GM19351 (cell line): ENCODE data around the gene ETV2.
"Not testable (repeated sequence)": the region's sequence is repeated elsewhere in the genome, so short reads cannot be mapped to it uniquely, and the experiment has no call there.

Experiments
- ATAC-seq: cut with Tn5 transposase; IDR thresholded peaks from one replicate; pipeline ENCODE4 v1.9.1; 2021; ENCODE audit warnings: mild to moderate bottlenecking, moderate library complexity; ENCODE audit not compliant: unreplicated experiment

ETV2 gene

DNA sequence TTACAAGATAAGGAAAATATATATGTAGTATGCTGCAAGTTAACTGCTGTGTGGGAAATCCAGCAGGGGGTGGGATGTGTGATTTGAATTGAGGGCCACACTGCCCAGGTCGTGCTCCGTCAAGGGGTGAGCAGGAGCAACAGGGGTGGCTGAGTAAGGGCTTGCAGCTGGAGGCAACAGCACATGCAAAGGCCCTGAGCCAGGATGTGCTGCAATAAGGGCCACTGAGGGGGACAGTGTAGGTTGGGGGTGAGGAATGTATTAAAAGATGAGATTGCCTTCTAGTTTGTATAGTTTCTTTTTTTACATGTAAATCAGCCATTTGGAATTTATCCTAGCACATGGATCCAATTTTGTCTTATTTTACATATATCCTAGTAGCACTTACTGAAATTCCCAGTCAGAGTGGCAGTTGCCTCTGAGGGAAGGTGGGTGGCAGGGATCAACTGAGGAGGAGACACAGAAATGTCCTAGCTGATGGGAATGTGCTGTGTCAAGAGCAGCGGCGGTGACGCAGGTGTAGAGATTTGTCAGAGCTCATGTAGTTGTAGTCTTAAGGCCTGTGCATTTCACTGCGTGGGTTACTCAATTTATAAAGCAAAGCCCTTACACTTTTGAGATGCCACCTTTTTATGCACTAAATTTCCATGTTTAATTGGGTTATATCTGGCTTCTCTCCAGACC, 18.1 kb upstream of the ETV2 start:
- ATAC-seq, result no peak

DNA sequence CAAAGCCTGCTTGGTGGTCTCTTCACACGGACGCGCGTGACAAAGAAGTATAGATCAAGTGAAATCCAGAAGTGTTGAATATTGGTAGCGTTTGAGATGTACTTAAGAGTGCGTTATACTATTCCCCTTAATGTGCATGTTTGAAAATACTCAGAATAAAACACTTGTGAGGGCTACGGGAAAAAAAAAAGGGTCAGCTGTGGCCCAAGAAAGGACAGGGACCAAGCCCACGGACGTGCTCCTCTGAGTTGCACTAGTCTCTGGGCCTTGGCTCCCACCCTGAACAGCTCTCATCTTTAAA, 13.3 kb upstream of the ETV2 start:
- no peak for ATAC-seq

DNA sequence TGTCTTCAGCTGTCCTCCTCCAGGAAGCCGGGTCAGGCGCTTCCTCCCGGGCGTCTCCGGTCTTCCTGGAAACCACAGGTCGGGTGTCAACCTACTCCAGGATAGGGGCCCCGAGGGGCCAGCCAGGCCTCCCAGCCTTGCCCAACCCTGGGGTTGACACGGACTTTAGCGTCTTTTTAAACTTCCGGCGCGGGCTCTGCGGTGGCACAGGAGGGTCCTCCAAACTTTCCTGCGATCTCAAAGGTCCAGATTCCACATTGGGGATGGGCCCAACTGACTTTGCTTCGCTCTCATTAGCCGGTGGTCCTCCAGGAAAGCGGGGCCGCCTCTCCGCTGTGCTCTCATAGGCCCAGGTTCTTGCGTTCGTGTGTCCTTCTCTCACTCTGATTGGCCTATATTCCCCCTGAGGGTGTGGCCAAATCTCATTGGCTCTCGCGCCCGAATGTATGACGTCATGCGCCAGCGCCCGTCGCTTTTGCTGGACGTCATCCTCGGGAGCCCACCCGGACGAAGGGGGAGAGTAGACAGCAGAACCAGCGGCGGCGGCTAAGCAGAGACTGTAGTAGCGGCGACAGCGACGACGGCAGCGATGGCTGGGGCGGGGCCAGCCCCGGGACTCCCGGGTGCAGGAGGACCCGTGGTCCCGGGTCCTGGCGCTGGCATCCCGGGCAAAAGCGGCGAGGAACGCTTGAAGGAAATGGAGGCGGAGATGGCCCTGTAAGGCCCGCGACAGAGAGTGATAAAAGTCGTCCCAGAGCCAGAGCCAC, 12.8 kb upstream of the ETV2 start, which contains the start of gene RBM42:
RBM42 (plus strand) TSS at position 472 of the 767 bp plus-strand sequence; CDS start at position 590, 118 bp downstream.
- ATAC-seq, result peak; percentile 99

DNA sequence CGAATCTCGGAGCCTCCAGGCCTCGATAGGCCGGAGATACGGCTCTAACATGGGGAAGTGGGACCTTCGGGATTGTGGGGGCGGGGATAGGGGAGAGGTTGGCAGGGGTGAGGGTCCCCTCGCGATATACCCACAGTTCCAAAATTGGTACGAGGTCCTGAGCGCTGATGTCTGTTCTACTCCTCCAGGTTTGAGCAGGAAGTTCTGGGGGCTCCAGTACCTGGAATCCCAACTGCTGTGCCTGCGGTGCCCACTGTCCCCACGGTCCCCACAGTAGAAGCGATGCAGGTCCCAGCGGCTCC, 12.3 kb upstream of the ETV2 start:
- no peak for ATAC-seq

DNA sequence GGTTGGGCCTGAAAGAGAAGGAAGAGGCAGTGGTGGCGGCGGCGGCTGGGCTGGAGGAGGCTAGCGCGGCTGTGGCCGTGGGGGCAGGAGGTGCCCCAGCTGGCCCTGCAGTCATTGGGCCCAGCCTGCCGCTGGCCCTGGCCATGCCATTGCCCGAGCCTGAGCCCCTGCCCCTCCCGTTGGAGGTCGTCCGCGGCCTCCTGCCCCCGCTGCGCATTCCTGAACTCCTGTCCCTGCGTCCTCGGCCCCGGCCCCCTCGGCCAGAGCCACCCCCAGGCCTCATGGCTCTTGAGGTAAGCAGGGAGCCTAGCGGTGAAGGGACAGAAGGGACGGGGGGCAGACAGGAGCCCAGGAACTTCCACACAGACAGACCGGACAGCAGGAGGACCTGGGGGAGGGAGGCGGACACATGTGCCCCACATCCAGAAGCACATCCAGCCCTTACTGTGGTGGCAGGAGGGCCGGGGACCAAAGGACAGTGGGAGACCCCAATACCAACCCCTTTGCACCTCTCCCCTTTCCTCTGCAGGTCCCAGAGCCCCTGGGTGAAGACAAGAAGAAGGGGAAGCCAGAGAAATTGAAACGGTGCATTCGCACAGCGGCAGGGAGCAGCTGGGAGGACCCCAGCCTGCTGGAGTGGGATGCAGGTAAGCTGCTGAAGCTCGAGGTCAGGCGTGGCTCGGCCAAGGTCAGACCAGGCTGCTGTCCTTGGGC, 7.7 kb upstream of the ETV2 start:
- no peak for ATAC-seq

DNA sequence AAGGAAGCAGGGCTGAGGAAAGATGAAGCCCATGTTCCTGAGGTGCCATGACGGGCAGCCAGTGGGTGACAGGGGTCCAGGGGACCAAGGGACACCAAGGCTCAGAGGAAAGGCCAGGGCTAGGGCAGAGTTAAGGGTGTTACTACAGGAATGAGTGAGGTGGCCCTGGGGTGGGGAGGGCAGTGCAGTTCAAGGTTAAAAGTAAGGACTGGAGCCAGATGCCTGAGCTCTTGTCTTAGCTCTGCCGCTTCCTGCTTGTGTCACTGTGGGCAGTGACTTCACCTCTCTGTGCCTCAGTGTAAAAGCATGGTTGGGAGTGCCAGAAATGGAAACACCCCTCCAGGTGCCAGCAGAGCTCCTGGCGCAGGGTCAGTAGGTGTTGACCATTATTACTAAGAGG, 4.9 kb upstream of the ETV2 start:
- ATAC-seq, result no peak

DNA sequence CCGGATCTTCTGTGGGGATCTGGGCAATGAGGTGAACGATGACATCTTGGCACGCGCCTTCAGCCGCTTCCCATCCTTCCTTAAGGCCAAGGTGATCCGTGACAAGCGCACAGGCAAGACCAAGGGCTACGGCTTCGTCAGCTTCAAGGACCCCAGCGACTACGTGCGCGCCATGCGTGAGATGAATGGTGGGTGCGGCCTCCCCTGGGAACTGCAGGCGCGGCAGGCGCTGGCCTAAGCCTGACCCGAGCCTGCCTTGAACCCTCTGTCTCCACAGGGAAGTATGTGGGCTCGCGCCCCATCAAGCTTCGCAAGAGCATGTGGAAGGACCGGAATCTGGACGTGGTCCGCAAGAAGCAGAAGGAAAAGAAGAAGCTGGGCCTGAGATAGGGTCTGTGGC, 4.4 kb upstream of the ETV2 start:
- ATAC-seq, result no peak

DNA sequence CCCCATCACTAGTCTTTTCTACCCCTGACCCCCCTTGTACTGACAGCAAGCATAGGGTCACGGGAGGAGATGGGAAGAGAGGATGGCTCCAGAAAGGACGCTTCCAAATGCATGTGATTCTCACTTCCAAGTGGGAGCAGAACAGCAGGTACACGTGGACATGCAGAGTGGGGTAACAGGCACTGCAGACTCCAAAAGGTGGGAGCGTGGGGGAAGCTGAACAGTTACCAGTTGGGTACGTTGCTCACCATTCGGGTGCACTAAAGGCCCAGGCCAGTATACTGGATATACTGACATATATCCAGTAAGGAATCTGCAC, 2.3 kb upstream of the ETV2 start:
- ATAC-seq, result no peak

DNA sequence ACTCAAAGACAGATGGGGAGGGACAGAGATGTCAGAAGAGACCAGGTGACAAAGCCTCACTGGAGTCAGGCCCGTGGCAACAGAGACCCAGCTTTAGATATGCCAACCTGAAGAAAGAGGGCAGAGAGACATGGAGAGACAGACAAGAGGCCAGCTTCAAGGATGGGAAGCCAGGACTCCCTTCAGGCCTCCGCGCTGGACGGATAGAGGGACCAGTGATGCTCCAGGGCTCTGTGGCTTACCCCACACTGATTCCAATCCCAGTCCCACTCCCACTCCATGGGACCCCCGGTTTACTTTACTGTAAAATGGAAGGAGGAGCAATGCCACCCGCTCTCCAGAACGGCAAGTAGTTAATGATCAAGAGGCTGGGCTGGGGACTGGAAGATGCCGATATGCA, 1.7 kb upstream of the ETV2 start:
- ATAC-seq, result no peak

DNA sequence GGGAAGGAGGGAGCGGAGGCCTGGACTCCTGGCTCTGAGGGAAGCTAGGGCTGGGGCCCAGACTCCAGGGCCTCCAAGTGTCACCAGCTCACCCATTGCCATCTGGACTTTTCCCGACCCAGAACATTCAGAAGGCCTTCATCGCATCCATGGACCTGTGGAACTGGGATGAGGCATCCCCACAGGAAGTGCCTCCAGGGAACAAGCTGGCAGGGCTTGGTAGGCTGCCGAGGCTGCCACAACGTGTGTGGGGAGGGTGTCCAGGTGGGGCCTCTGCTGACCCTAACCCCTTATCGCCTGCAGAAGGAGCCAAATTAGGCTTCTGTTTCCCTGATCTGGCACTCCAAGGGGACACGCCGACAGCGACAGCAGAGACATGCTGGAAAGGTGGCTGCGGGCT, 767 bp downstream of the ETV2 start:
- no peak for ATAC-seq

DNA sequence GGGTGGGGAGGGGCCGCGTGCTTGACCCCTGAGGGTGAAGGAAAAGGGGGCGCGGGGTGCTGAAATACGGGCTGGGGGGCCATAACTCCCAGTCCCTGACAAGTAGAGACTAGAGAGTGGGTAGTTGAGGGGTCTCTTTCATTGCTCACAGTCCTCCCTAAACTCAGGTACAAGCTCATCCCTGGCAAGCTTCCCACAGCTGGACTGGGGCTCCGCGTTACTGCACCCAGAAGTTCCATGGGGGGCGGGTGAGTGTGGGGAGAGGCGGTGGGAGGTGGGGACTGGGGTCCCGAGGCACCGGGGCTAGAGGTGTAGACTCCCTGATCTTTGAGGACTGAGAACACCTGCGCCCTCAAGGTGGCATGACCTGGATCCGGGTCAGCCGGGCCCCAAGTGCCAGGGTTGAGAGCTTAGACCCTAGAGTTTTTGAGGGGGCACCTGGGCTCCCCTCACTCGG, 1.3 kb downstream of the ETV2 start:
- ATAC-seq, result no peak

DNA sequence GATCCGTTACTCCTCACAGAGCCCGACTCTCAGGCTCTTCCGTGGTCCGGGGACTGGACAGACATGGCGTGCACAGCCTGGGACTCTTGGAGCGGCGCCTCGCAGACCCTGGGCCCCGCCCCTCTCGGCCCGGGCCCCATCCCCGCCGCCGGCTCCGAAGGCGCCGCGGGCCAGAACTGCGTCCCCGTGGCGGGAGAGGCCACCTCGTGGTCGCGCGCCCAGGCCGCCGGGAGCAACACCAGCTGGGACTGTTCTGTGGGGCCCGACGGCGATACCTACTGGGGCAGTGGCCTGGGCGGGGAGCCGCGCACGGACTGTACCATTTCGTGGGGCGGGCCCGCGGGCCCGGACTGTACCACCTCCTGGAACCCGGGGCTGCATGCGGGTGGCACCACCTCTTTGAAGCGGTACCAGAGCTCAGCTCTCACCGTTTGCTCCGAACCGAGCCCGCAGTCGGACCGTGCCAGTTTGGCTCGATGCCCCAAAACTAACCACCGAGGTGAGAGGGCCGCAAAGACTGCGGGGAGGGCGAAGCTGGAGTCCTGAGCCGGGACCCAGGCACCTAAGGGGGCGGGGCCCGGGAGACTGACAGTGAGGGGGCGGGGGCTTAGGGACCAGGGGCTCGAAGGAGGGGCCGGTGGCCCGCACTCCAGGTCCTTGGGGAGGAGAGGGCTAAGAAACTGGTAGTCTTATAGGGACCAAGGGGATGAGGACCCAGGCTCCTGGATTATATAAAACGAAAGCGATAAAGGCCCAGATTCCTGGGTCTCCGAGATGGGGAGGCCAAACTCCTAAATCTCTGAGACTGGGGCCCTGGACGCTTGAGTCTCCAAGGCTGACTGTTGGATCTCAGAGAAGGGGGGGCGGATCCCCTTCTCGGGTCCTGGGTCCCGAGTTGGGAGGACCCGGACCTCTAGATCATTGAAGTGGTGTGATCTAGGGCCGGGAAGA, 2.0 kb downstream of the ETV2 start:
- peak; percentile 30 for ATAC-seq

DNA sequence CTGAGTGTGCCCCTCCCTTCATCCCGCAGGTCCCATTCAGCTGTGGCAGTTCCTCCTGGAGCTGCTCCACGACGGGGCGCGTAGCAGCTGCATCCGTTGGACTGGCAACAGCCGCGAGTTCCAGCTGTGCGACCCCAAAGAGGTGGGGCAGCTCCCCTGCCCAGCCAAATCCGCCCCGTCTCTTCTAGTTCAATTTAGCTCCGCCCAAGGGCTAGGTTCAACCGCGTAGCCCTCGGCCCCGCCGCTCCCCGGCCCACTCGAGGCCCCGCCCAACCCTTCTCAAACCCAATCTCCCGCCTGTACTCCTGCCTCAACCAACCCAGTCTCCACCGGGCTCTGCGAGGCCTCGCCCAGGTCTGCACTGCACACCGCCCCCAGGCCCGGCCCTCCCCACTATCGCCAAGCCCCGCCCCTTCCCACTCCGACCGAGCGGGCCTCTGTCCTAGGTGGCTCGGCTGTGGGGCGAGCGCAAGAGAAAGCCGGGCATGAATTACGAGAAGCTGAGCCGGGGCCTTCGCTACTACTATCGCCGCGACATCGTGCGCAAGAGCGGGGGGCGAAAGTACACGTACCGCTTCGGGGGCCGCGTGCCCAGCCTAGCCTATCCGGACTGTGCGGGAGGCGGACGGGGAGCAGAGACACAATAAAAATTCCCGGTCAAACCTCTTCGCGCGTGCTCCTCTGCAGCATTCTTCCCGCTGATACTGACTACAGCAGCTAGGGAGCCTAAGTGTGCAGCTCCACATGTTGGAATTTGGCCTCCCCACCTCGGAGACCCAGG, 2.9 kb downstream of the ETV2 start:
- peak; percentile 75 for ATAC-seq

DNA sequence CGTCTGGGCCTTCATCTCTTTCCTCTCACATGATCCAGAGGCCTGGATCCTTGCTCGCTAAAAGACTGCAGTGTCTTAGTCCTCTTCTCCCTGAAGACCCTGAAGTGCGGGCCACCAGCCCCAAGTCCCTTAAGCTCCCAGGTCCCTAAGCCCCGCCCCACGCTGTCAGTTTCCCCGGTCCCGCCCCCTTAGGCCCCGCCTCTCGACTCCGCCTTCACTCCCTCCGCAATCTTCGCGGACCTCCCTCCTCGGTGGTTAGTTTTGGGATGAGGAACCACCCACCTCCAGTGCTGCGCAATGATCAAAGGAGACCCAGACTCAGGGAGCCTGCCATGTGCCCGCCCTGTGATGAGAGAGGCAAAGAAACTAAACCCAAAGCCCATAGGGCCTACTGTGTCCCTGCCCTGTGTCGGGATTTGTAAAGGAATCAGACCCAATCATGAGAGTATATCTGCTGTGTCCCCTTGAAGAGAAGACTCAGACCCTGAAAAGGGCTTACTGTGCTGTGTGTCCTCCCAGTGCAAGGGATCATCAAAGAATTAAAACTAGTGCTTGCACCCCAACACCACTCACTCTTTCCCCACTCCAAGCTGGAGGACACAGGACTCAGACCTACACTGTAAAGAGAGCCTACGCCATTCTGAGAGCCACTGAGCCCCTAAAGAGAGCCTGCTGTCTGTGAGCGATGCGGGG, 3.6 kb downstream of the ETV2 start:
- no peak for ATAC-seq

DNA sequence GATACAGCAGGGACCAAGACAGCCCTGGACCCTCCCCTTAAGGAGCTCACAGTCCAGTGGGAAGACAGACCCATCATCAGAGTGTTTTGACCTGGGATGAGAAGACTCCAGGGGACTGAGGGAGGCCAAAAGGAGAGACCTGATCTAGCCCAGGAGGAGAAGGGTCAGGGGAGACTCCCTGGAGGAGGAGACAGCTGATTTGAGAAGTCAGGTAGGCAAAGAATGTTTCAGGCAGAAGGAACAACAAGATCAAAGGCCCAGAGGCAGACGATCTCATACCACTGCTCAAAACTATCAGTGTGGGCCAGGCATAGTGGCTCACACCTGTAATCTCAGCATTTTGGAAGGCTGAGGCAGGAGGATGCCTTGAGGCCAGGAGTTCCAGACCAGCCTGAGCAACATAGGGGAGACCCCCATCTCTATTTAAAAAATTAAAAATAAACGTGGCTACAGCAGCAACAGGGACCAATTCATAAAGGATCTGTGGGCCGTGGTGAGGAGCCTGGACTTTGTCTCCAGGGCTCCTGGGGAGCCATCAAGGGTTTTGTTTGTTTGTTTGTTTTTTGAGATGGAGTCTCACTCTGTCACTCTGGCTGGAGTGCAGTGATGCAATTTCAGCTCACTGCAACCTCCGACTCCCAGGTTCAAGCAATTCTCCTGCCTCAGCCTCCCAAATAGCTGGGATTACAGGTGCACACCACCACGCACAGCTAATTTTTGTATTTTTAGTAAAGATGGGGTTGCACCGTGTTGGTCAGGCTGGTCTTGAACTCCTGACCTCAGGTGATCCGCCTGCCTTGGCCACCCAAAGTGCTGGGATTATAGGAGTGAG, 4.4 kb downstream of the ETV2 start:
- no peak for ATAC-seq

DNA sequence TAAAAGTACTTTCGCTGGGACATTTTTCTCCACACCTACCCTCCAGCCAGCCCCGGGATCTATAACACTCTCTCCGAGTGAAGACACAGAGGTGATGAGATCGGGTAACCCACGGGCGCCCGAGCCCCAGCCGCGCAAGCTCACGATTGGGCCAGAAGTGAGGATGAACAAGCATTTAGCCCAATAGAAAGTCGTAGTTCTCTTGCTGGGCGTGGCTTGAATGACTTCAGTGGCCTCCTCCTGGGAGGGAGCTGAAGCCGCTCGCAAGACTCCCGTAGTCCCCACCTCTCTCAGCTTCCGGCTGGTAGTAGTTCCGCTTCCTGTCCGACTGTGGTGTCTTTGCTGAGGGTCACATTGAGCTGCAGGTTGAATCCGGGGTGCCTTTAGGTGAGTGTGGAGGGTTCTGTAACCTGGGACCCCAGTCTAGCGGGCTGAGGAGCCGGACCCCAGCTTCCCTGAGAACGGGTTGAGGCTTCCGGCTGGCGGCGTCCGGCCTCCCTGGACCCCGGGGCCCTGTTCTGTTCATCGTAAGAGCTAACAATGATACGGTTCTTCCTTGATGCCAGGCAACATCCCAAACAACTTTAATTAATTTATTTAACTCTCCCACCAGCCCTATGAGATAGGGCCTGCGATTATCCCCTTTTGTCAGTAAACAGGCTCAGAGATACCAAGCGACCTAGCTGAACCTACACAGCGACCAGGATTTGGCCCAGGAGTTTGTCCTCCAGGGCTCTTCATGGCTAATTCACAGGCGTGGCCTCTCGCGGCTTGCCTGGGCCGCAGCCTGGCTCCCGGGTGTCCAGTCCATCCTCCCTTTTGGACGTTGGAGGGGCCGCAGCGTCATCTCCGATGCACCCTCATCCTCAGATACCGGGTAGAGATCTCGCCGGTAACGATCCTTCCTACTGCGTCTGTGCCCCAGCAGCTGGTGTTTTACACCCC, 6.7 kb downstream of the ETV2 start, which contains the start of gene COX6B1:
COX6B1 (plus strand) TSS at position 307 of the 945 bp plus-strand sequence. CDS start 2,921 bp downstream, outside the sequence.
- peak; percentile 60 for ATAC-seq

DNA sequence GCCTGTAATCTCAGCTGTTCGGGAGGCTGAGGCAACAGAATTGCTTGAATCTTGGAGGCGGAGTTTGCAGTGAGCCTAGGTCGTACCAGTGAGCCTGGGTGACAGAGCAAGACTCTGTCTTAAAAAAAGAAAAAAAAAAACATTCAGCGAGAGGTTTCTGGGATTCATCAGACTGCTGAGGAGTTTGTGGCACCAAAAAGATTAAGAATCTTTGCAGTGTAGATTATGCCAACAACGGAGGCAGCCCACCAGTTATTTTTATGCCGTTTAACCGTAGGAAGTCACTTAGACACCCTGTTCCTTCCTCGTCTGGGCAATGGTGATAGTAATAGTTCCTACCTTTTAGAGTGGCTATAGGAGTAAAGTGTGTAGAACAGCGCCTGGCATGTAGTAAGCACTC, 9.0 kb downstream of the ETV2 start:
- no peak for ATAC-seq

DNA sequence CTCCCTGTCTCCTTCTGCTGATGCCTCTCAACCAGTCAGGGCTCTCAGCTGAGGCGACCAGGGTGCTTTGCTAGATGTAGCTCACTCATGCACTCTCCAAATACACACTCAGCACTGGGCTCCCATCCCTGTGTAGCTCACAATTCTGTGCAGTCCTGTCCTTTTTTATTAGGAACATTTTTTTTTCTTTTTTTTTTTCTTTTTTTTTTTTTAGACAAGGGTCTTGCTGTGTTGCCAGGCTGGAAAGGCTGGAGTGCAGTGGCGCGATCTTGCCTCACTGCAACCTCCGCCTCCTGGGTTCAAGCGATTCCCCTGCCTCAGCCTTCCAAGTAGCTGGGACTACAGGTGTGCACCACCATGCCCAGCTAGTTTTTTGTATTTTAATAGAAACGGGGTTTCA, 13.3 kb downstream of the ETV2 start:
- not testable (repeated sequence) for ATAC-seq
